Liver (tissue), 9 donors: ENCODE measurements around the gene NOL4L. TPM values are rescaled to one million over a fixed set of nuclear protein-coding genes. Genes with fewer than 3 reads are reported as not detected.
A peak's percentile ranks its signal among the peaks of the same experiment; 100 is the strongest.

Experiments
- DNase-seq: peaks from one replicate; pipeline ENCODE4 v3.0.0-alpha.2; 2017; ENCODE audit warnings: low spot score
- H3K27ac ChIP-seq, 2 donors: one replicate each; pipeline ENCODE4 v1.7.0; 2013; ENCODE audit warnings: inconsistent platforms in 2 of 2, low read length in 2 of 2, control low read depth in 1 of 2, low read depth in 1 of 2, mild to moderate bottlenecking in 1 of 2
- H3K27me3 ChIP-seq, 4 donors: one replicate each; pipeline versions ENCODE4 v1.6.1 to v1.7.0; 2013; ENCODE audit warnings: low read length in 3 of 4, inconsistent platforms in 1 of 4, mild to moderate bottlenecking in 1 of 4, moderate library complexity in 1 of 4; ENCODE audit not compliant: control insufficient read depth in 4 of 4, insufficient read depth in 4 of 4
- H3K36me3 ChIP-seq, 4 donors: one replicate each; pipeline versions ENCODE4 v1.6.1 to v1.7.0; 2013; ENCODE audit warnings: low read length in 3 of 4, mild to moderate bottlenecking in 3 of 4, low read depth in 1 of 4, moderate library complexity in 1 of 4; ENCODE audit not compliant: control insufficient read depth in 4 of 4, insufficient read depth in 3 of 4
- H3K4me1 ChIP-seq, 4 donors: one replicate each; pipeline versions ENCODE4 v1.6.1 to v1.7.0; 2013; ENCODE audit warnings: low read length in 3 of 4, mild to moderate bottlenecking in 3 of 4, moderate library complexity in 1 of 4; ENCODE audit not compliant: control insufficient read depth in 4 of 4, insufficient read depth in 4 of 4
- H3K4me3 ChIP-seq, 3 donors: one replicate each; pipeline versions ENCODE4 v1.6.1 to v1.7.0; 2013; ENCODE audit warnings: low read length in 3 of 3, control low read depth in 1 of 3, low read depth in 1 of 3, mild to moderate bottlenecking in 1 of 3
- H3K9ac ChIP-seq, 2 donors: one replicate each; pipeline ENCODE4 v1.7.0; 2013; ENCODE audit warnings: low read length in 2 of 2, mild to moderate bottlenecking in 2 of 2, moderate library complexity in 2 of 2, control low read depth in 1 of 2, low read depth in 1 of 2
- H3K9me3 ChIP-seq, 4 donors: one replicate each; pipeline versions ENCODE4 v1.6.1 to v1.7.0; 2013; ENCODE audit warnings: low read length in 3 of 4; ENCODE audit not compliant: control insufficient read depth in 4 of 4
- CTCF ChIP-seq: fragments of 150-350 bp; IDR thresholded peaks from 2 replicates; pipeline ENCODE4 v1.5.1; 2017; ENCODE audit warnings: improper control_type of control experiment, low read depth, low read length; ENCODE audit not compliant: missing input control
- EGR1 ChIP-seq, 2 donors: IDR thresholded peaks; 2 replicates each; pipeline ENCODE4 v1.6.1; 2016 to 2018; ENCODE audit warnings: antibody characterized with exemption in 2 of 2, low read depth in 2 of 2
- FOXA1 ChIP-seq: IDR thresholded peaks from 2 replicates; pipeline ENCODE4 v1.6.1; 2016; ENCODE audit warnings: antibody characterized with exemption
- FOXA2 ChIP-seq: IDR thresholded peaks from 2 replicates; pipeline ENCODE4 v1.6.1; 2016; ENCODE audit warnings: antibody characterized with exemption
- GABPA ChIP-seq, 2 donors: IDR thresholded peaks in 1 of 2; conservative IDR thresholded peaks in 1 of 2; 2 replicates each; pipeline ENCODE4 v1.6.1; 2016; ENCODE audit warnings: antibody characterized with exemption in 2 of 2, mild to moderate bottlenecking in 1 of 2, moderate library complexity in 1 of 2
- HNF4A ChIP-seq, 2 donors: conservative IDR thresholded peaks; 2 replicates each; pipeline ENCODE4 v1.6.1; 2016; ENCODE audit warnings: antibody characterized with exemption in 2 of 2, mild to moderate bottlenecking in 2 of 2
- HNF4G ChIP-seq: IDR thresholded peaks from 2 replicates; pipeline ENCODE4 v1.6.1; 2016; ENCODE audit warnings: antibody characterized with exemption
- JUND ChIP-seq, 2 donors: IDR thresholded peaks; 2 replicates each; pipeline ENCODE4 v1.6.1; 2016; ENCODE audit warnings: antibody characterized with exemption in 2 of 2
- NR2F2 ChIP-seq: IDR thresholded peaks from 2 replicates; pipeline ENCODE4 v1.6.1; 2016; ENCODE audit warnings: antibody characterized with exemption
- RAD21 ChIP-seq, 2 donors: IDR thresholded peaks; 2 replicates each; pipeline ENCODE4 v1.6.1; 2016; ENCODE audit warnings: antibody characterized with exemption in 2 of 2, mild to moderate bottlenecking in 2 of 2
- RXRA ChIP-seq, 2 donors: IDR thresholded peaks; 2 replicates each; pipeline ENCODE4 v1.6.1; 2017 to 2018; ENCODE audit warnings: antibody characterized with exemption in 2 of 2, mild to moderate bottlenecking in 1 of 2
- SP1 ChIP-seq: IDR thresholded peaks from 2 replicates; pipeline ENCODE4 v1.6.1; 2018; ENCODE audit warnings: antibody characterized with exemption, mild to moderate bottlenecking
- TAF1 ChIP-seq: conservative IDR thresholded peaks from 2 replicates; pipeline ENCODE4 v1.6.1; 2016; ENCODE audit warnings: antibody characterized with exemption, mild to moderate bottlenecking
- YY1 ChIP-seq: IDR thresholded peaks from 2 replicates; pipeline ENCODE4 v1.6.1; 2016; ENCODE audit warnings: antibody characterized with exemption, mild to moderate bottlenecking
- WGBS: extraction: QIAGEN DNeasy Blood & Tissue Kit; methylation state at CpG from one replicate; pipeline ENCODE4 v1.1.7; 2013; 5-methylcytosine and 5-hydroxymethylcytosine counted together
- polyA plus RNA-seq, 2 donors: library from polyadenylated mRNA; stranded (reverse) in 1 of 2; unstranded in 1 of 2; fragments of 200-250 nt in 1 of 2; fragments of >200 nt in 1 of 2; fragmentation: Nextera tagmentation in 1 of 2; extraction: Ambion mirVana in 1 of 2; gene quantifications; one replicate each; pipeline versions ENCODE4 v1.2.1 to v1.2.3, GENCODE V29; 2013 to 2015
- total RNA-seq, 2 donors: library from RNA; depleted of rRNA; stranded (reverse); fragments of >200 nt; gene quantifications; one replicate each; pipeline ENCODE4 v1.2.3, GENCODE V29; 2014
- TF ChIP-seq, protein P1 (sequence below): IDR thresholded peaks from 2 replicates; pipeline ENCODE4 v1.6.1; 2016; ENCODE audit warnings: antibody characterized with exemption
- TF ChIP-seq, protein P2 (sequence below): IDR thresholded peaks from 2 replicates; pipeline ENCODE4 v1.6.1; 2016; ENCODE audit warnings: antibody characterized with exemption
- TF ChIP-seq, protein P3 (sequence below): IDR thresholded peaks from 2 replicates; pipeline ENCODE4 v1.6.1; 2016; ENCODE audit warnings: antibody characterized with exemption, mild to moderate bottlenecking
- TF ChIP-seq, protein P4 (sequence below): IDR thresholded peaks from 2 replicates; pipeline ENCODE4 v1.6.1; 2016; ENCODE audit warnings: antibody characterized with exemption
- donor health status: healthy.
- donor health status: healthy.
- donor health status: healthy.
- donor health status: healthy.
- donor health status: healthy.

NOL4L gene
- total and polyA plus RNA-seq, 4 donors = 2.2 to 6.8 (median 4.3) TPM

DNA sequence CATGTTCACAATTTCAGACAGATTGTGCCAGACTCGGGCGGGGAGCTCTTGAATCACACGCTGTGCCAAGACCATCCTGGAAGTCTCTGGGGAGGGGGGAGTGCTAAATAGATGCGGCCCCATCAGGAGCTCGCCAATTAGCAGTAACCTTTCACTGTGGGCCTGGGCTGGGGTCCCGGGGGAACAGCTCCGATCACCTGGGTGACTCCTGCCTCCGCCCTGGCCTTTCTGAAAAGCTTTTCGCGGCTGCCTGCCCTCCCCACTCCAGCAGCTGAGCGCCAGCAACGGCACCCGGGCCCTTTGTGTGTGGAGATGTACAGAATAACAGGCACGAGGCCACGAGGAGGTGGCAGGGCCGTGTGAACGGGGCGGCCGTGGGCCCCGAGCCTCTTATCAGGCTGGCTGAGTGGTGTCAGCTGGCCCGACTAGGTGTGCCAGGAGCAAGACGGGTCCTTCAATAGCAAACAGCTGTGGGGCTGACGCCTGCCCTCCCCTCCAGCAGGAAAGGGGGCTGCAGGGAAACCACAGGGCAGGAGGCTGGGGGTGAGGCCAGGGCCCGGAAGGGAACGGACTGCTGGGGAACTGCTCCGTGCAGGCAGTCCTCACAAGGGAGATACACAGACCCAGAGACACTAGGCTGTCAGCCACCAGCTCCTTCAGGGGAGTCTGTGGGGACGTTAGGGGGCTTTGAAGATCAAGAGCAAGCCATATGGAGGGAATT is 56.8 kb downstream of the NOL4L start:
- peak; percentile 64 for DNase-seq
- WGBS = 81% methylated on average over 27 of the region's 27 CpGs
- TF ChIP-seq JUND (IDR thresholded peaks at IDR 0.05) (no peak), TAF1 (no peak), FOXA2 (no peak), NR2F2 (no peak), HNF4A (conservative IDR thresholded peaks at IDR 0.05) (no peak), RXRA (IDR thresholded peaks at IDR 0.05) (no peak), RAD21 (IDR thresholded peaks at IDR 0.05) (no peak), EGR1 (IDR thresholded peaks at IDR 0.05; ENCODE audit: low read depth in 2 of 2) (no peak), YY1 (no peak), CTCF (no peak), GABPA (IDR thresholded peaks at IDR 0.05 in 1 of 2, conservative IDR thresholded peaks at IDR 0.05 in 1 of 2) (no peak), SP1 (no peak), FOXA1 (no peak), HNF4G (no peak)
- TF ChIP-seq, protein P1, sequence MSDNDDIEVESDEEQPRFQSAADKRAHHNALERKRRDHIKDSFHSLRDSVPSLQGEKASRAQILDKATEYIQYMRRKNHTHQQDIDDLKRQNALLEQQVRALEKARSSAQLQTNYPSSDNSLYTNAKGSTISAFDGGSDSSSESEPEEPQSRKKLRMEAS = no peak
- TF ChIP-seq, protein P2, sequence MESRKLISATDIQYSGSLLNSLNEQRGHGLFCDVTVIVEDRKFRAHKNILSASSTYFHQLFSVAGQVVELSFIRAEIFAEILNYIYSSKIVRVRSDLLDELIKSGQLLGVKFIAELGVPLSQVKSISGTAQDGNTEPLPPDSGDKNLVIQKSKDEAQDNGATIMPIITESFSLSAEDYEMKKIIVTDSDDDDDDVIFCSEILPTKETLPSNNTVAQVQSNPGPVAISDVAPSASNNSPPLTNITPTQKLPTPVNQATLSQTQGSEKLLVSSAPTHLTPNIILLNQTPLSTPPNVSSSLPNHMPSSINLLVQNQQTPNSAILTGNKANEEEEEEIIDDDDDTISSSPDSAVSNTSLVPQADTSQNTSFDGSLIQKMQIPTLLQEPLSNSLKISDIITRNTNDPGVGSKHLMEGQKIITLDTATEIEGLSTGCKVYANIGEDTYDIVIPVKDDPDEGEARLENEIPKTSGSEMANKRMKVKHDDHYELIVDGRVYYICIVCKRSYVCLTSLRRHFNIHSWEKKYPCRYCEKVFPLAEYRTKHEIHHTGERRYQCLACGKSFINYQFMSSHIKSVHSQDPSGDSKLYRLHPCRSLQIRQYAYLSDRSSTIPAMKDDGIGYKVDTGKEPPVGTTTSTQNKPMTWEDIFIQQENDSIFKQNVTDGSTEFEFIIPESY = no peak
- TF ChIP-seq, protein P3, sequence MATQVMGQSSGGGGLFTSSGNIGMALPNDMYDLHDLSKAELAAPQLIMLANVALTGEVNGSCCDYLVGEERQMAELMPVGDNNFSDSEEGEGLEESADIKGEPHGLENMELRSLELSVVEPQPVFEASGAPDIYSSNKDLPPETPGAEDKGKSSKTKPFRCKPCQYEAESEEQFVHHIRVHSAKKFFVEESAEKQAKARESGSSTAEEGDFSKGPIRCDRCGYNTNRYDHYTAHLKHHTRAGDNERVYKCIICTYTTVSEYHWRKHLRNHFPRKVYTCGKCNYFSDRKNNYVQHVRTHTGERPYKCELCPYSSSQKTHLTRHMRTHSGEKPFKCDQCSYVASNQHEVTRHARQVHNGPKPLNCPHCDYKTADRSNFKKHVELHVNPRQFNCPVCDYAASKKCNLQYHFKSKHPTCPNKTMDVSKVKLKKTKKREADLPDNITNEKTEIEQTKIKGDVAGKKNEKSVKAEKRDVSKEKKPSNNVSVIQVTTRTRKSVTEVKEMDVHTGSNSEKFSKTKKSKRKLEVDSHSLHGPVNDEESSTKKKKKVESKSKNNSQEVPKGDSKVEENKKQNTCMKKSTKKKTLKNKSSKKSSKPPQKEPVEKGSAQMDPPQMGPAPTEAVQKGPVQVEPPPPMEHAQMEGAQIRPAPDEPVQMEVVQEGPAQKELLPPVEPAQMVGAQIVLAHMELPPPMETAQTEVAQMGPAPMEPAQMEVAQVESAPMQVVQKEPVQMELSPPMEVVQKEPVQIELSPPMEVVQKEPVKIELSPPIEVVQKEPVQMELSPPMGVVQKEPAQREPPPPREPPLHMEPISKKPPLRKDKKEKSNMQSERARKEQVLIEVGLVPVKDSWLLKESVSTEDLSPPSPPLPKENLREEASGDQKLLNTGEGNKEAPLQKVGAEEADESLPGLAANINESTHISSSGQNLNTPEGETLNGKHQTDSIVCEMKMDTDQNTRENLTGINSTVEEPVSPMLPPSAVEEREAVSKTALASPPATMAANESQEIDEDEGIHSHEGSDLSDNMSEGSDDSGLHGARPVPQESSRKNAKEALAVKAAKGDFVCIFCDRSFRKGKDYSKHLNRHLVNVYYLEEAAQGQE = no peak
- TF ChIP-seq, protein P4, sequence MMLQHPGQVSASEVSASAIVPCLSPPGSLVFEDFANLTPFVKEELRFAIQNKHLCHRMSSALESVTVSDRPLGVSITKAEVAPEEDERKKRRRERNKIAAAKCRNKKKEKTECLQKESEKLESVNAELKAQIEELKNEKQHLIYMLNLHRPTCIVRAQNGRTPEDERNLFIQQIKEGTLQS = no peak
- Histone ChIP-seq H3K36me3 (no peaks in the 10 kb centered on the region), H3K9me3 (no peaks in the 10 kb centered on the region), H3K9ac (no peak overlapping the region), H3K27me3 (no peaks in the 10 kb centered on the region), H3K4me1 (peaks cover 6 to 20% (median 16%) of the 10 kb centered on the region in 4 donors), H3K27ac (no peak overlapping the region), H3K4me3 (no peak overlapping the region)
